Measurements from ENCODE around the gene ATG7. TPM values are rescaled to one million over a fixed set of nuclear protein-coding genes. Genes with fewer than 3 reads are reported as not detected.

Gene ATG7
- 100 to 1,000 TPM in 1 of 4 donors, 10 to 100 TPM in 3; 49.4 to 145 (median 82.1) TPM for total RNA-seq

- Histone ChIP-seq H3K36me3 (no peaks in the 10 kb centered on the region), H3K9me3 (no peaks in the 10 kb centered on the region), H3K27me3 (no peaks in the 10 kb centered on the region), H3K4me3 (peak within 1 kb of the TSS; percentile 76), H3K4me1 (peaks cover 24% of the 10 kb centered on the region), H3K27ac (peak within 1 kb of the TSS; percentile 92)
- TF ChIP-seq POLR2A (IDR thresholded peaks at IDR 0.05), result peak; percentile 15 to 95
- TF ChIP-seq CTCF (IDR thresholded peaks at IDR 0.05), result no peak
- TF ChIP-seq POLR2AphosphoS5 (IDR thresholded peaks at IDR 0.05), result peak; percentile 70 to 93 (median 73)
- no peak for TF ChIP-seq EP300 (IDR thresholded peaks at IDR 0.05)
- peak; percentile 98 to 99 for DNase-seq (ENCODE audit: low spot score in 2 of 2)
- WGBS, result 3% methylated on average over 14 of the region's 51 CpGs
These were observed at the start of gene ATG7 for GRCh38 chr3:11271986-11272904. Gene ATG7 (plus strand): TSS chr3:11272397. CDS start chr3:11298696, 26,299 bp downstream.

- Histone ChIP-seq H3K27me3 (no peaks in the 10 kb centered on the region), H3K36me3 (no peaks in the 10 kb centered on the region), H3K4me1 (peaks cover 42% of the 10 kb centered on the region), H3K27ac (no peak overlapping the region), H3K4me3 (no peak overlapping the region), H3K9me3 (no peaks in the 10 kb centered on the region)
- TF ChIP-seq POLR2AphosphoS5 (IDR thresholded peaks at IDR 0.05) (no peak), POLR2A (IDR thresholded peaks at IDR 0.05) (no peak), CTCF (IDR thresholded peaks at IDR 0.05) (no peak), EP300 (IDR thresholded peaks at IDR 0.05) (no peak)
- DNase-seq (ENCODE audit: low spot score in 2 of 2), result no peak
- WGBS, result 95% methylated on average over 3 of the region's 3 CpGs
These were observed 48.2 kb upstream of the ATG7 start for GRCh38 chr3:11224010-11224409.

- peak overlapping the region; percentile 91 for H3K27ac ChIP-seq
- H3K36me3 ChIP-seq, result no peaks in the 10 kb centered on the region
- 85% methylated on average over 3 of the region's 3 CpGs for WGBS
- peak overlapping the region; percentile 33 for H3K4me3 ChIP-seq
- no peak for DNase-seq (ENCODE audit: low spot score in 2 of 2)
- peaks cover 42% of the 10 kb centered on the region for H3K4me1 ChIP-seq
- no peaks in the 10 kb centered on the region for H3K27me3 ChIP-seq
- H3K9me3 ChIP-seq, result no peaks in the 10 kb centered on the region
- TF ChIP-seq POLR2A (IDR thresholded peaks at IDR 0.05) (no peak), CTCF (IDR thresholded peaks at IDR 0.05) (no peak), EP300 (IDR thresholded peaks at IDR 0.05) (no peak), POLR2AphosphoS5 (IDR thresholded peaks at IDR 0.05) (no peak)
These were observed 47.3 kb upstream of the ATG7 start for GRCh38 chr3:11224870-11225229.

- H3K27ac ChIP-seq, result peak overlapping the region; percentile 91
- no peak for TF ChIP-seq POLR2AphosphoS5 (IDR thresholded peaks at IDR 0.05)
- no peak for TF ChIP-seq EP300 (IDR thresholded peaks at IDR 0.05)
- no peak for TF ChIP-seq CTCF (IDR thresholded peaks at IDR 0.05)
- no peak for TF ChIP-seq POLR2A (IDR thresholded peaks at IDR 0.05)
- no peaks in the 10 kb centered on the region for H3K36me3 ChIP-seq
- no peaks in the 10 kb centered on the region for H3K9me3 ChIP-seq
- WGBS, result 66% methylated on average over 6 of the region's 6 CpGs
- no peaks in the 10 kb centered on the region for H3K27me3 ChIP-seq
- no peak for DNase-seq (ENCODE audit: low spot score in 2 of 2)
- peak overlapping the region; percentile 33 for H3K4me3 ChIP-seq
- peaks cover 46% of the 10 kb centered on the region for H3K4me1 ChIP-seq
These were observed 46.2 kb upstream of the ATG7 start for GRCh38 chr3:11226042-11226370.

GRCh38 chr3:11228041-11228440 is 44.2 kb upstream of the ATG7 start:
- H3K27ac ChIP-seq, result peak overlapping the region; percentile 1
- H3K27me3 ChIP-seq, result no peaks in the 10 kb centered on the region
- no peak overlapping the region for H3K4me3 ChIP-seq
- H3K4me1 ChIP-seq, result peaks cover 46% of the 10 kb centered on the region
- H3K9me3 ChIP-seq, result no peaks in the 10 kb centered on the region
- no peak for TF ChIP-seq POLR2A (IDR thresholded peaks at IDR 0.05)
- no peak for TF ChIP-seq CTCF (IDR thresholded peaks at IDR 0.05)
- TF ChIP-seq POLR2AphosphoS5 (IDR thresholded peaks at IDR 0.05), result no peak
- TF ChIP-seq EP300 (IDR thresholded peaks at IDR 0.05), result no peak
- 47% methylated on average over 4 of the region's 4 CpGs for WGBS
- H3K36me3 ChIP-seq, result no peaks in the 10 kb centered on the region
- no peak for DNase-seq (ENCODE audit: low spot score in 2 of 2)
